PFSK-1 (cell line): ENCODE results near the gene MYO10.

Source experiments
- POLR2AphosphoS5 ChIP-seq: IDR thresholded peaks from 2 replicates; pipeline ENCODE4 v1.6.1; 2012; ENCODE audit warnings: low read depth, mild to moderate bottlenecking, control low read depth, low read length, moderate library complexity
- TF ChIP-seq, protein P1 (sequence below), 2 experiments: IDR thresholded peaks; 2 replicates each; pipeline versions ENCODE4 v1.6.1 to v1.8.0; 2011 to 2012; ENCODE audit warnings: low read depth in 2 of 2, low read length in 2 of 2, control low read depth in 1 of 2, inconsistent platforms in 1 of 2, mild to moderate bottlenecking in 1 of 2, moderate library complexity in 1 of 2; ENCODE audit not compliant: insufficient read depth in 1 of 2

DNA sequence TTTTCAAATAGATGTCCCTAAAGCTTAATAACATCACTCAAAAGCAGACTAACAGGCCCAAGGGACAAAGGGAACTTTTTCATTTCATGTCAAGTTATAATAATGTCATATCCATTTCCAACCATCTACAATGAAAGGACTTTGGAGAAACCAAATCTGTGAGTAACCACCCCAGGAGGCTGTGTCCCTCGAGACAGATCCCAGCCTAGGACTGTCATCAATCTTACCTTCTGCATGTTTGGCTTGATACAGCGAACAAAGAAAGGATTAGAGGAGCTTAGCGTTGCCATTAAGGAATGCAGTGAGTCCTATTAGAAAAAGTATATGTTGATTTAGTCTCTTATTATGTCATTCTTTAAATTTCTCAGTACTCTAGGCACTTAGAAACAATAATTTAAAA, 181.5 kb downstream of the MYO10 start:
- no peak for TF ChIP-seq POLR2AphosphoS5
- TF ChIP-seq, protein P1, sequence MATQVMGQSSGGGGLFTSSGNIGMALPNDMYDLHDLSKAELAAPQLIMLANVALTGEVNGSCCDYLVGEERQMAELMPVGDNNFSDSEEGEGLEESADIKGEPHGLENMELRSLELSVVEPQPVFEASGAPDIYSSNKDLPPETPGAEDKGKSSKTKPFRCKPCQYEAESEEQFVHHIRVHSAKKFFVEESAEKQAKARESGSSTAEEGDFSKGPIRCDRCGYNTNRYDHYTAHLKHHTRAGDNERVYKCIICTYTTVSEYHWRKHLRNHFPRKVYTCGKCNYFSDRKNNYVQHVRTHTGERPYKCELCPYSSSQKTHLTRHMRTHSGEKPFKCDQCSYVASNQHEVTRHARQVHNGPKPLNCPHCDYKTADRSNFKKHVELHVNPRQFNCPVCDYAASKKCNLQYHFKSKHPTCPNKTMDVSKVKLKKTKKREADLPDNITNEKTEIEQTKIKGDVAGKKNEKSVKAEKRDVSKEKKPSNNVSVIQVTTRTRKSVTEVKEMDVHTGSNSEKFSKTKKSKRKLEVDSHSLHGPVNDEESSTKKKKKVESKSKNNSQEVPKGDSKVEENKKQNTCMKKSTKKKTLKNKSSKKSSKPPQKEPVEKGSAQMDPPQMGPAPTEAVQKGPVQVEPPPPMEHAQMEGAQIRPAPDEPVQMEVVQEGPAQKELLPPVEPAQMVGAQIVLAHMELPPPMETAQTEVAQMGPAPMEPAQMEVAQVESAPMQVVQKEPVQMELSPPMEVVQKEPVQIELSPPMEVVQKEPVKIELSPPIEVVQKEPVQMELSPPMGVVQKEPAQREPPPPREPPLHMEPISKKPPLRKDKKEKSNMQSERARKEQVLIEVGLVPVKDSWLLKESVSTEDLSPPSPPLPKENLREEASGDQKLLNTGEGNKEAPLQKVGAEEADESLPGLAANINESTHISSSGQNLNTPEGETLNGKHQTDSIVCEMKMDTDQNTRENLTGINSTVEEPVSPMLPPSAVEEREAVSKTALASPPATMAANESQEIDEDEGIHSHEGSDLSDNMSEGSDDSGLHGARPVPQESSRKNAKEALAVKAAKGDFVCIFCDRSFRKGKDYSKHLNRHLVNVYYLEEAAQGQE (IDR thresholded peaks at IDR 0.05; ENCODE audit: insufficient read depth in 1 of 2, low read depth in 2 of 2, low read length in 2 of 2) = no peak
